SH-SY5Y (cell line): ENCODE data around the gene SYT17.

ENCODE experiments used
- GATA2 ChIP-seq: IDR thresholded peaks from 2 replicates; pipeline ENCODE4 v1.6.1; 2011; ENCODE audit warnings: mild to moderate bottlenecking, low read depth, low read length
- GATA3 ChIP-seq: IDR thresholded peaks from 2 replicates; pipeline ENCODE4 v1.6.1; 2011; ENCODE audit warnings: low read depth, mild to moderate bottlenecking, low read length, moderate library complexity

Gene SYT17

GRCh38 chr16:19290860-19291259, 122.8 kb downstream of the SYT17 start:
- TF ChIP-seq GATA2 (no peak), GATA3 (no peak)

DNA sequence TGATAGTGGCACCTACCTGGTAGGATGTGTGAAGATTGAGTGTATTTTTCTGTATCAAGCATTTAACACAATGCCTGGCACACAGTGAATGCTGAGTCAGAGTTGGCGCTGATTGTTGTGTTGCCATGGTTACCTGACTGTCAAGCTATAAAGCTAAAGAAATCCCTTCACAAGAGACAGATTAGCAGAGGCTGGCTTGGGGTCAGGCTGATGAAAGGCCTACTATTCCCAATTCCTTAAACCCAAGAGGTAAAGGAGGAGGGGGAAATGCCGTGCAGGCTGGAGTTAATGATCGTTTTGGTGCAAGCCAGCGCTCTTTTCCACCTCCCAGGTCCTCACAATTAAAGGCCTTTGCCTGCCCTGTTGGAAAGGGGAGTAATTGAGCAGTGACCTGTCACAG, 123.4 kb downstream of the SYT17 start:
- TF ChIP-seq GATA3 = no peak
- no peak for TF ChIP-seq GATA2

- no peak for TF ChIP-seq GATA3
- no peak for TF ChIP-seq GATA2
These were observed 124.1 kb downstream of the SYT17 start for GRCh38 chr16:19292186-19292585.

DNA sequence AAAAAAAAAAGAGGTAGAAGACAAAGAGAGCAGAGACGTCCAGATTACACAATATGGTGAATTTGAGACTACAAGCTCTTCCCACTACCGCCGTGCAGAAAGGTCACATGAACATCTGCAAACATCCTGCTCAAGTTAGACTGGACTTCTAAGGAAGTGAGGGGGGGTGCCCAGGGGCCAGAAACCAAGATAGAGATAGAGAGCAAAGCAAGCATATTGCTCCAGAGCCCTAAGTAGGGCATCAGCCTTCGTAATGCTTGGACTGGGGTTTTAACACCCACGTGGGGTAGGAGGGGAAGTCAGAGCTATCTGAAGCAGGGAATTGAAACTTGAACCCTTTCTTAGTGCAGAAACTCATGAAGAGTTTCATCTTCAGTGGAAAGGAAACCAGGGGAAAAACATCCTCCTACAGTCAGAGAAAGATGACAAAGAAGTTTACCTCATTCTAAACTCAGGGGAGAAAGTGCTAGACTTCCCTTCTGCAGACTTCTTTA, 126.2 kb downstream of the SYT17 start:
- TF ChIP-seq GATA3 (no peak), GATA2 (no peak)

GRCh38 chr16:19295393-19295792, 127.4 kb downstream of the SYT17 start:
- TF ChIP-seq GATA2 (no peak), GATA3 (no peak)

DNA sequence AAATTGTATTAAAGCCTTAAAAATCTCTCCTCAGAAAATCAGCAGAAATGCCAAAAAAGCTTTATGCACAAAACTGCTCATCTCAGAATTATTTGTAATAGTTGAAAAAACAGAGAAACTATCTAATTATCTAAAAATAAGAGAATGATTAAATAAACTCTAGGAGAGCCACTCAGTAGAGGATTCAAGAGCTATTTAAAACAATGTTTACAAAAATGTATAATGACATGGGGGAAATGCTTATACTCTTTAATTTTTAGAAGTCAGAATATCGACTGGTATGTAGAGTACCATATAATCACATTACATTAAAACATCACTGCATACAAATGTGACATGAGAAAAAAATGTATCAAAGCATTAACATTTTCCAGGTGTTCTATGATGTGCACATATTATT, 129.4 kb downstream of the SYT17 start:
- TF ChIP-seq GATA3 (no peak), GATA2 (no peak)

DNA sequence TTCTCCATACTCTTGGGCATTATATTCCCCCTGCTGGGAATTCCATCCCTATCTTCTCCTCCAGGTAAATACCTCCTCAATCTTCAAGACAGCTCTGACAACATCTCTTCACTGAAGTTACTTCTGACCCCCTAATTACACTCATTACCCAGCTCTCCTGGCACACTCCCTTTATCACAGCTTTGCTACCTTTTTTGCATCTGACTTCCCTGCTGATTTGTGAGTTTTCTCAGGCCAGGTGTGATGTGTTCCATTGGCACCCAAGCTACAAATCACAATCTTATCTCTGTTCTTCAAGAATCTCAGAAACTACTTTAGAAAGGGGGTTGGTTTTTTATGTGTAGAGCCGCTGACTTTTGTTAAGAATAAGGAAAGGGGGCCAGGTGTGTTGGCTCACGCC, 131.5 kb downstream of the SYT17 start:
- TF ChIP-seq GATA2 (no peak), GATA3 (no peak)

- no peak for TF ChIP-seq GATA2
- no peak for TF ChIP-seq GATA3
These were observed 133.9 kb downstream of the SYT17 start for GRCh38 chr16:19301931-19302330.

DNA sequence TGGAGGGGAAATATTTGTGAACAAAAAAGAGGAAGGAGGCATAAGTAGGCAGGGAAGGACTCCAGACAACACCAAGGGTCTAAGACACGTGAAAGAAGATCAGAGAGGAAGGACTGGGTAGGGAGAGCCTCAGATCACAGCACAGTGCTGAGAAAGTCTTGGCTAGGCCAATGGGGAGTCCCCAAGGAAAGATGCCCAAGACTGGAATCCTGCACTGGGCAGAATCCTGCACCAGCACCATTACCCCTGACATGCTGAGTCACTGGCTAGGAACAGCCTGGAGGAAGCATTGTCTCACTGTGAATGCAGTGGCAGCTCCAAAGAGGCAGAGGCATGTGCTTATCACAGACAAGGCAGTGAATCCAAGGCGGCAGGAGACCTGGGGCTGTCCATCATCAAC, 136.7 kb downstream of the SYT17 start:
- TF ChIP-seq GATA2 (no peak), GATA3 (no peak)

DNA sequence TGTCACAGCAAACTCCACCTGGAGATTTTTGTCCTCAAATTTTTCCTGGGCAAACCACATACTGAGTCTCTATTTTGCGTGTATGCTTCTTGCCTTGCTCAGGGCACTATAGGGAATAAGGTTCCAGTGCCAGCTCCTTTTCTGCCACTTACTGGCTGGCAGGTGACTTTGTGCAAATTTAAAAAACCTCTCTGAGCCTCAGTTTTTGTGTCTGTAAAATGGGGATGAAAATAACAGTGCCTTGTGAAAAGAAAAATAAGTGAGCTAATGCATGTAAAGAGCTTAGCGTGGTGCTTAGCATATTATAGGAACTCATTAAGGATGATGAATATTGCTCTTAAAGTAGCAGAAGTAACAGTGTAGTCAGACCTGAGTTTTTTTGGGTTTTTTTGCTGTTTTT, 137.4 kb downstream of the SYT17 start:
- no peak for TF ChIP-seq GATA2
- TF ChIP-seq GATA3 = no peak

DNA sequence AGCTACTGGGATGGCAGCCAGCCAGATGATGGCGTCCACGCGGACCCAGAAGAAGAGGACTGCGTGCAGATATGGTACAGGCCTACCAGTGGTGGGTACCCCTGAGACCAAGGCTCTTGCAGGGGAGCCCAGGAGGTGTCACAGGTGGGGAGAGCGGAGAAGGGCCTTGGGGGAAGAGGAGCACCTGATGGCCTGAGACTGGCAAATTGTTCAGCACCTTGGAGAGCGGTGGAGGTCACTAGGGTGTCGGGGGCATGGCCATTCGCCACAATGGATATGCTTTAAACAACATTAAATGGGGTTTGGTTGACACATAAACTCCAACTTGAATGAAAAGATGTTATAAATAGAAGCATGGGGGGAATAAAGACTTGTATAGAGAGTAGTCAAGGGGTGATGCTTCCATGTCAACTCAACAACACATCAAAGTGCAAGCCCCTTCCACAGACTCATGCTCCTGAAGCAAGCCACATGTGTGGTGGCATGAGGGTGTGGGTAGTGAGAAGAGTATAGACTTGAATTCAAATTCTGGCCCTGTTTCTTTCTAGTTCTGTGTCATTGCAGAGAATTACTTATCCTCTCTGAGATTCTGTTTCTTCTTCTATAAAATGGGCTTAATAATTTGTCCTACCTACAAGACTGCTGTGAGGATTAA, 139.7 kb downstream of the SYT17 start:
- TF ChIP-seq GATA3 = no peak

- TF ChIP-seq GATA2 (no peak), GATA3 (no peak)
These were observed 140.4 kb downstream of the SYT17 start for GRCh38 chr16:19308392-19308791.

- TF ChIP-seq GATA2 (no peak), GATA3 (no peak)
These were observed 141.1 kb downstream of the SYT17 start for GRCh38 chr16:19309178-19309577.

GRCh38 chr16:19314718-19315425, 146.8 kb downstream of the SYT17 start:
- TF ChIP-seq GATA3 (no peak), GATA2 (no peak)

DNA sequence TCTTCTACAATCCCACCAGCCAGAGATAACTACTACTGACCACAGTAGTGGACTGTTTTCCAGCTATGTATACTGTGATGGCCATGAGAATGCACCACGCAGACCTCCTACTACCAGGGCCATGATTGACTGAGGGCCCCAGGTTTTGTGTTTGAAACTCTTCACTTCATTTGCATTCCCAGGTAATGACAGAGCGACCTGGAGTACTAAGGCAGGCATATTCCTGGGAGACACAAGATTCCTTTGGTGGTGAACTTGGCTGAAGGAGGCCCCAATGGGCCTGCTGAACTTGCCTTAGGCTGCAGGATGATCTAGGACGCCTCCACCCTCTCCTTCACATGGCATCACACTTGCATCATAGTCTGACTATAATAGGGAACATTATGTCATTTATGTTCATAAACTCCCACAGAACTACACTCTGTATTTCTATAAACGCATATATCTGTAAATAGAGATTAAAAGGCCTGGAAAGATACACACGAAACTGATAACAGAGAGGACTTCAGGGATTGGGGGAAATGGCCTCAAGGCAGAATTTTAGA, 147.9 kb downstream of the SYT17 start:
- TF ChIP-seq GATA3 (no peak), GATA2 (no peak)
